WTC11 (cell line): ENCODE data around the gene DNAAF3. TPM values are rescaled to one million over a fixed set of nuclear protein-coding genes. Genes with fewer than 3 reads are reported as not detected.
A peak's percentile ranks its signal among the peaks of the same experiment; 100 is the strongest.

Source experiments
- ATAC-seq: fragments of 200-7000 bp; cut with Tn5 transposase; 2 replicates; pipeline ENCODE4 v1.10.0; 2021; ENCODE audit warnings: mild to moderate bottlenecking, moderate library complexity
- CTCF ChIA-PET: fragments of 300-600 bp; sonication (Branson Sonifier 250); formaldehyde crosslinking; loops from one replicate; lab custom pipeline; 2021; ENCODE audit warnings: antibody characterized with exemption; lab: Charles Lee
- POLR2A ChIA-PET: fragments of 350-600 bp; sonication (Branson Sonifier 250); formaldehyde crosslinking; loops from one replicate; lab custom pipeline; 2021; ENCODE audit warnings: antibody characterized with exemption; lab: Charles Lee
- DNase-seq: peaks from one replicate; pipeline ENCODE4 v3.0.0; 2021; ENCODE audit warnings: low spot score
- H3K27ac Mint-ChIP-seq: 2 replicates; pipeline ENCODE4 v1.8.0; 2021; ENCODE audit warnings: mixed read lengths
- H3K27me3 Mint-ChIP-seq: 2 replicates; pipeline ENCODE4 v1.8.0; 2021; ENCODE audit warnings: low read depth, mild to moderate bottlenecking, moderate library complexity, mixed read lengths
- H3K36me3 Mint-ChIP-seq: 2 replicates; pipeline ENCODE4 v1.8.0; 2021; ENCODE audit warnings: mixed read lengths
- H3K4me1 Mint-ChIP-seq: 2 replicates; pipeline ENCODE4 v1.8.0; 2022; ENCODE audit warnings: mixed read lengths
- H3K4me3 Mint-ChIP-seq: 2 replicates; pipeline ENCODE4 v1.8.0; 2021; ENCODE audit warnings: mild to moderate bottlenecking, moderate library complexity, mixed read lengths
- H3K9me3 Mint-ChIP-seq: 2 replicates; pipeline ENCODE4 v1.8.0; 2021; ENCODE audit warnings: mixed read lengths
- ELF4 ChIP-seq: sonication (generic); formaldehyde crosslinking; IDR thresholded peaks from 2 replicates; pipeline ENCODE4 v1.8.1; 2022; ENCODE audit warnings: low read depth, mild to moderate bottlenecking, moderate library complexity, missing genetic modification reagents
- ETV6 ChIP-seq: sonication (generic); formaldehyde crosslinking; IDR thresholded peaks from 2 replicates; pipeline ENCODE4 v1.8.1; 2022; ENCODE audit warnings: mild to moderate bottlenecking, missing genetic modification reagents
- FOXJ3 ChIP-seq: sonication (generic); formaldehyde crosslinking; IDR thresholded peaks from 2 replicates; pipeline ENCODE4 v1.9.0; 2021; ENCODE audit warnings: missing genetic modification reagents, mild to moderate bottlenecking, borderline replicate concordance
- GABPB1 ChIP-seq: sonication (generic); formaldehyde crosslinking; IDR thresholded peaks from 2 replicates; pipeline ENCODE4 v1.8.1; 2023; ENCODE audit warnings: mild to moderate bottlenecking, missing genetic modification reagents
- KAT7 ChIP-seq: sonication (generic); formaldehyde crosslinking; IDR thresholded peaks from 2 replicates; pipeline ENCODE4 v1.8.1; 2023; ENCODE audit warnings: missing genetic modification reagents, mild to moderate bottlenecking, borderline replicate concordance
- MYBL2 ChIP-seq: sonication (generic); formaldehyde crosslinking; IDR thresholded peaks from 2 replicates; pipeline ENCODE4 v1.8.1; 2023; ENCODE audit warnings: mild to moderate bottlenecking, moderate library complexity, missing genetic modification reagents
- RELA ChIP-seq: sonication (generic); formaldehyde crosslinking; IDR thresholded peaks from 2 replicates; pipeline ENCODE4 v1.8.1; 2022; ENCODE audit warnings: missing genetic modification reagents, mild to moderate bottlenecking, borderline replicate concordance
- SP1 ChIP-seq: sonication (generic); formaldehyde crosslinking; conservative IDR thresholded peaks from 2 replicates; pipeline ENCODE4 v1.8.1; 2022; ENCODE audit warnings: missing genetic modification reagents
- TCF7 ChIP-seq: sonication (generic); formaldehyde crosslinking; IDR thresholded peaks from 2 replicates; pipeline ENCODE4 v1.8.0; 2022; ENCODE audit warnings: mild to moderate bottlenecking, low read depth, missing genetic modification reagents, moderate library complexity
- TP53 ChIP-seq: sonication (generic); formaldehyde crosslinking; IDR thresholded peaks from 2 replicates; pipeline ENCODE4 v1.8.1; 2023; ENCODE audit warnings: mild to moderate bottlenecking, missing genetic modification reagents
- ZNF232 ChIP-seq: sonication (generic); formaldehyde crosslinking; IDR thresholded peaks from 2 replicates; pipeline ENCODE4 v1.8.0; 2022; ENCODE audit warnings: mild to moderate bottlenecking, missing genetic modification reagents
- ZNF423 ChIP-seq: fragments of 250-450 bp; sonication (Bioruptor Pico); IDR thresholded peaks from 2 replicates; pipeline ENCODE4 v2.1.2; 2022; ENCODE audit warnings: mild to moderate bottlenecking, moderate library complexity
- total RNA-seq: library from RNA; stranded (reverse); gene quantifications from 3 replicates; pipeline ENCODE4 v1.2.3, GENCODE V29; 2021
- TF ChIP-seq, protein P1 (sequence below): sonication (generic); formaldehyde crosslinking; IDR thresholded peaks from 2 replicates; pipeline ENCODE4 v1.8.1; 2022; ENCODE audit warnings: mild to moderate bottlenecking, moderate library complexity, missing genetic modification reagents
- TF ChIP-seq, protein P2 (sequence below): sonication (generic); formaldehyde crosslinking; IDR thresholded peaks from 2 replicates; pipeline ENCODE4 v1.8.1; 2023; ENCODE audit warnings: mild to moderate bottlenecking, moderate library complexity, missing genetic modification reagents
- TF ChIP-seq, protein P3 (sequence below): fragments of 250-450 bp; sonication (Bioruptor Pico); IDR thresholded peaks from 2 replicates; pipeline ENCODE4 v1.9.0; 2021; ENCODE audit warnings: mild to moderate bottlenecking
- TF ChIP-seq, protein P4 (sequence below): sonication (generic); formaldehyde crosslinking; IDR thresholded peaks from 2 replicates; pipeline ENCODE4 v1.8.1; 2022; ENCODE audit warnings: missing genetic modification reagents, borderline replicate concordance
- TF ChIP-seq, protein P5 (sequence below): fragments of 250-450 bp; sonication (Bioruptor Pico); IDR thresholded peaks from 2 replicates; pipeline ENCODE4 v2.1.2; 2022; ENCODE audit warnings: mild to moderate bottlenecking, moderate library complexity

DNAAF3 gene
- total RNA-seq, 1 experiment from 2014 or later: 4.0 TPM

DNA sequence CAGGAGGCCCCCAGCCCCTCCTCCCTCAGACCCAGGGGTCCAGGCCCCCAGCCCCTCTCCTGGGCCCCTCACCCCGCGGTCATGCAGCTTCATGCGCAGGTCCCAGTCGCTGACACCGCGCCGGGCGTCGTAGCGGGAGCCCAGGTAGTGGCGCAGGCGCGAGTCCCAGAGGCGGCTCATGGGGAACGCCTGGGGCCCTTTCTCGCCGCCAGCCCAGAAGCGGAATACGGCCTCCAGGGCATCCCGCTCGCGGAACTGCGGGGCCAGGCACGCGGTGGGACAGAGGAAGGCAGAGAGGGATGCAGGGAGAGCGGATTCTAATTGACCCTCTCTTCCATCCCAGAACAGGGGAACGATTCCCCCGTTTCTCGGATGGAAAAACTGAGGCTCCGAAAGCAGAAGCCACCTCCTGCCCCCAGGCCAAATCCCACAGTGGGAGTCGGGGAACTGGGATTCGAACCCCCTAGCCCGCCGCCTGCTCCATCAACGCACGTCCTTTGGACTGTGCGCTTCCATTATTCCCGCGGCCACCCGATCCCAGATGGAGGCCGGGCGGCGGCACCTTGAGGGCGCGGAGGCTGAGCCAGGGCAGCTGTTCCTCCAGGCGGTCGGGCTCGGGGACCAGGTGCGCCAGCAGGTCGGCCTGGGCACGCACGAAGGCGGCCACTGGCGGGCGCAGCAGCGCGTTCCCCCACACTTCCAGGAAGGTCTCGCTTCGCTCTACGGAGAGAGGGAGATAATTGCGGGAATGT is 4.7 kb downstream of the DNAAF3 start:
- ATAC-seq (no peak), DNase-seq (peak; percentile 49)
- TF ChIP-seq GABPB1 (CRISPR knock-in tag): no peak
- TF ChIP-seq, protein P1, sequence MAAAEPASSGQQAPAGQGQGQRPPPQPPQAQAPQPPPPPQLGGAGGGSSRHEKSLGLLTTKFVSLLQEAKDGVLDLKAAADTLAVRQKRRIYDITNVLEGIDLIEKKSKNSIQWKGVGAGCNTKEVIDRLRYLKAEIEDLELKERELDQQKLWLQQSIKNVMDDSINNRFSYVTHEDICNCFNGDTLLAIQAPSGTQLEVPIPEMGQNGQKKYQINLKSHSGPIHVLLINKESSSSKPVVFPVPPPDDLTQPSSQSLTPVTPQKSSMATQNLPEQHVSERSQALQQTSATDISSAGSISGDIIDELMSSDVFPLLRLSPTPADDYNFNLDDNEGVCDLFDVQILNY (CRISPR knock-in tag): no peak
- TF ChIP-seq, protein P2, sequence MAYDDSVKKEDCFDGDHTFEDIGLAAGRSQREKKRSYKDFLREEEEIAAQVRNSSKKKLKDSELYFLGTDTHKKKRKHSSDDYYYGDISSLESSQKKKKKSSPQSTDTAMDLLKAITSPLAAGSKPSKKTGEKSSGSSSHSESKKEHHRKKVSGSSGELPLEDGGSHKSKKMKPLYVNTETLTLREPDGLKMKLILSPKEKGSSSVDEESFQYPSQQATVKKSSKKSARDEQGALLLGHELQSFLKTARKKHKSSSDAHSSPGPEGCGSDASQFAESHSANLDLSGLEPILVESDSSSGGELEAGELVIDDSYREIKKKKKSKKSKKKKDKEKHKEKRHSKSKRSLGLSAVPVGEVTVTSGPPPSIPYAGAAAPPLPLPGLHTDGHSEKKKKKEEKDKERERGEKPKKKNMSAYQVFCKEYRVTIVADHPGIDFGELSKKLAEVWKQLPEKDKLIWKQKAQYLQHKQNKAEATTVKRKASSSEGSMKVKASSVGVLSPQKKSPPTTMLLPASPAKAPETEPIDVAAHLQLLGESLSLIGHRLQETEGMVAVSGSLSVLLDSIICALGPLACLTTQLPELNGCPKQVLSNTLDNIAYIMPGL (CRISPR knock-in tag): no peak
- TF ChIP-seq, protein P3, sequence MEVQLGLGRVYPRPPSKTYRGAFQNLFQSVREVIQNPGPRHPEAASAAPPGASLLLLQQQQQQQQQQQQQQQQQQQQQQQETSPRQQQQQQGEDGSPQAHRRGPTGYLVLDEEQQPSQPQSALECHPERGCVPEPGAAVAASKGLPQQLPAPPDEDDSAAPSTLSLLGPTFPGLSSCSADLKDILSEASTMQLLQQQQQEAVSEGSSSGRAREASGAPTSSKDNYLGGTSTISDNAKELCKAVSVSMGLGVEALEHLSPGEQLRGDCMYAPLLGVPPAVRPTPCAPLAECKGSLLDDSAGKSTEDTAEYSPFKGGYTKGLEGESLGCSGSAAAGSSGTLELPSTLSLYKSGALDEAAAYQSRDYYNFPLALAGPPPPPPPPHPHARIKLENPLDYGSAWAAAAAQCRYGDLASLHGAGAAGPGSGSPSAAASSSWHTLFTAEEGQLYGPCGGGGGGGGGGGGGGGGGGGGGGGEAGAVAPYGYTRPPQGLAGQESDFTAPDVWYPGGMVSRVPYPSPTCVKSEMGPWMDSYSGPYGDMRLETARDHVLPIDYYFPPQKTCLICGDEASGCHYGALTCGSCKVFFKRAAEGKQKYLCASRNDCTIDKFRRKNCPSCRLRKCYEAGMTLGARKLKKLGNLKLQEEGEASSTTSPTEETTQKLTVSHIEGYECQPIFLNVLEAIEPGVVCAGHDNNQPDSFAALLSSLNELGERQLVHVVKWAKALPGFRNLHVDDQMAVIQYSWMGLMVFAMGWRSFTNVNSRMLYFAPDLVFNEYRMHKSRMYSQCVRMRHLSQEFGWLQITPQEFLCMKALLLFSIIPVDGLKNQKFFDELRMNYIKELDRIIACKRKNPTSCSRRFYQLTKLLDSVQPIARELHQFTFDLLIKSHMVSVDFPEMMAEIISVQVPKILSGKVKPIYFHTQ (CRISPR knock-in tag): no peak
- no peak for TF ChIP-seq RELA (CRISPR knock-in tag)
- TF ChIP-seq, protein P4, sequence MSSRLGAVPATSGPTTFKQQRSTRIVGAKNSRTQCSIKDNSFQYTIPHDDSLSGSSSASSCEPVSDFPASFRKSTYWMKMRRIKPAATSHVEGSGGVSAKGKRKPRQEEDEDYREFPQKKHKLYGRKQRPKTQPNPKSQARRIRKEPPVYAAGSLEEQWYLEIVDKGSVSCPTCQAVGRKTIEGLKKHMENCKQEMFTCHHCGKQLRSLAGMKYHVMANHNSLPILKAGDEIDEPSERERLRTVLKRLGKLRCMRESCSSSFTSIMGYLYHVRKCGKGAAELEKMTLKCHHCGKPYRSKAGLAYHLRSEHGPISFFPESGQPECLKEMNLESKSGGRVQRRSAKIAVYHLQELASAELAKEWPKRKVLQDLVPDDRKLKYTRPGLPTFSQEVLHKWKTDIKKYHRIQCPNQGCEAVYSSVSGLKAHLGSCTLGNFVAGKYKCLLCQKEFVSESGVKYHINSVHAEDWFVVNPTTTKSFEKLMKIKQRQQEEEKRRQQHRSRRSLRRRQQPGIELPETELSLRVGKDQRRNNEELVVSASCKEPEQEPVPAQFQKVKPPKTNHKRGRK (CRISPR knock-in tag): no peak
- no peak for TF ChIP-seq ZNF423
- TF ChIP-seq, protein P5, sequence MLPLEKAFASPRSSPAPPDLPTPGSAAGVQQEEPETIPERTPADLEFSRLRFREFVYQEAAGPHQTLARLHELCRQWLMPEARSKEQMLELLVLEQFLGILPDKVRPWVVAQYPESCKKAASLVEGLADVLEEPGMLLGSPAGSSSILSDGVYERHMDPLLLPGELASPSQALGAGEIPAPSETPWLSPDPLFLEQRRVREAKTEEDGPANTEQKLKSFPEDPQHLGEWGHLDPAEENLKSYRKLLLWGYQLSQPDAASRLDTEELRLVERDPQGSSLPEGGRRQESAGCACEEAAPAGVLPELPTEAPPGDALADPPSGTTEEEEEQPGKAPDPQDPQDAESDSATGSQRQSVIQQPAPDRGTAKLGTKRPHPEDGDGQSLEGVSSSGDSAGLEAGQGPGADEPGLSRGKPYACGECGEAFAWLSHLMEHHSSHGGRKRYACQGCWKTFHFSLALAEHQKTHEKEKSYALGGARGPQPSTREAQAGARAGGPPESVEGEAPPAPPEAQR (CRISPR knock-in tag): no peak
- TF ChIP-seq TP53 (CRISPR knock-in tag): no peak
- TF ChIP-seq FOXJ3 (CRISPR knock-in tag): no peak
- no peak for TF ChIP-seq ZNF232
- TF ChIP-seq TCF7 (CRISPR knock-in tag): no peak
- no peak for TF ChIP-seq MYBL2 (CRISPR knock-in tag)
- no peak for TF ChIP-seq ETV6 (CRISPR knock-in tag)
- no peak for TF ChIP-seq SP1 (CRISPR knock-in tag)
- TF ChIP-seq ELF4 (CRISPR knock-in tag): no peak
- no peak for TF ChIP-seq KAT7
- ChIA-PET POLR2A (interaction anchor here (1.9 kb wide), 1 partner anchor 15 kb away, joined by 11 read pairs; no protein-coding TSS in a partner anchor), CTCF (interaction anchor here (1.0 to 4.5 kb wide), 11 partner anchors 12 to 257 kb away, joined by 5 to 108 read pairs (median 16); partner anchors contain the start of genes HSPBP1, KMT5C, PPP1R12C and TNNT1)
- Mint-ChIP-seq H3K4me1 (peaks cover 25% of the 10 kb centered on the region), H3K27ac (no peak overlapping the region), H3K36me3 (no peaks in the 10 kb centered on the region), H3K27me3 (peaks cover 72% of the 10 kb centered on the region), H3K9me3 (no peaks in the 10 kb centered on the region), H3K4me3 (peak overlapping the region; percentile 20)
